Measurements from ENCODE around the gene PLD1. TPM values are rescaled to one million over a fixed set of nuclear protein-coding genes. Genes with fewer than 3 reads are reported as not detected.
"Not testable (repeated sequence)": the region's sequence is repeated elsewhere in the genome, so short reads cannot be mapped to it uniquely, and the experiment has no call there.

The PLD1 gene
- 1 to 10 TPM; 2.0 to 3.4 TPM for total RNA-seq

- Mint-ChIP-seq H3K4me3 (peak within 1 kb of the TSS; percentile 80), H3K27me3 (peaks cover 46% of the 10 kb centered on the region), H3K36me3 (peaks cover 2% of the 10 kb centered on the region), H3K4me1 (peaks cover 25% of the 10 kb centered on the region), H3K27ac (peak within 1 kb of the TSS; percentile 45), H3K9me3 (ENCODE audit: low read depth) (no peaks in the 10 kb centered on the region)
- CTCF ChIA-PET = interaction anchor here (1.3 to 1.5 kb wide), 4 partner anchors 18 to 315 kb away, joined by 3 to 5 read pairs (median 4); no protein-coding TSS in a partner anchor
- DNase-seq (peak; percentile 75), ATAC-seq (peak; percentile 82)
These were observed at the start of gene PLD1 for GRCh38 chr3:171809861-171810628. Gene PLD1, minus strand, starts transcription at chr3:171810483. Its CDS starts 72,432 bp downstream, at chr3:171738051.

DNA sequence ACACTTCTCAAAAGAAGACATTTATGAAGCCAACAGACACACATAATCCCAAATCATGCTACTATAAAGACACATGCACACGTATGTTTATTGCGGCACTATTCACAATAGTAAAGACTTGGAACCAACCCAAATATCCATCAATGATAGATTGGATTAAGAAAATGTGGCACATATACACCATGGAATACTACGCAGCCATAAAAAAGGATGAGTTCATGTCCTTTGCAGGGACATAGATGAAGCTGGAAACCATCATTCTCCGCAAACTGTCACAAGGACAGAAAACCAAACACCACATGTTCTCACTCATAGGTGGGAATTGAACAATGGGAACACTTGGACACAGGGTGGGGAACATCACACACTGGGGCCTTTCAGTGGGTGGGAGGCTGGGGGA lies 48.5 kb upstream of the PLD1 start:
- H3K9me3 Mint-ChIP-seq (ENCODE audit: low read depth); H3K4me1 Mint-ChIP-seq; H3K27ac Mint-ChIP-seq; H3K4me3 Mint-ChIP-seq; ATAC-seq; DNase-seq; CTCF ChIA-PET; H3K36me3 Mint-ChIP-seq: not testable (repeated sequence)
- peaks cover 24% of the 10 kb centered on the region for H3K27me3 Mint-ChIP-seq

- no peak overlapping the region for H3K27ac Mint-ChIP-seq
- peaks cover 32% of the 10 kb centered on the region for H3K27me3 Mint-ChIP-seq
- H3K9me3 Mint-ChIP-seq (ENCODE audit: low read depth) = peaks cover 6% of the 10 kb centered on the region
- CTCF ChIA-PET = interaction anchor here (0.9 kb wide), 1 partner anchor 607 kb away, joined by 3 read pairs; no protein-coding TSS in a partner anchor
- ATAC-seq = no peak
- peaks cover 3% of the 10 kb centered on the region for H3K36me3 Mint-ChIP-seq
- H3K4me3 Mint-ChIP-seq = no peak overlapping the region
- DNase-seq = no peak
- H3K4me1 Mint-ChIP-seq = no peaks in the 10 kb centered on the region
These were observed 44.5 kb upstream of the PLD1 start for GRCh38 chr3:171854649-171855305.

DNA sequence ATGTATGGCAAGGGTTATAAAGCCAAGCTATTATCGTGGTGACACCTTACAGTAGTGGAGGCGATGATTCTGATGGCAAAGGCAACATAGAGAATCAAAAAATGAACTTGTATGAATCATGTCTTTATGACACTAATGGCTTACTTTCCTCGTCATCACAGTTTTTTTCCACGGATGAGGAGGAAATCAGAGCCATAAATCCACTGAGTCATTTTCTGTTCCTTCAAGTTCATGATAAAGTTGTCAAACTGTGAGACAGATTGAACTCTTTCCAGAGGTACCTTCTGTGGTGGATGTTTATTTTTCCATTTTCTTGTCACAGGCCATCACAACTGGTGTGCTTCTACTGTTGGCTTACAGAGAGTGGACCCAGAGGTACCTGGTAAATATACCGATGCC lies 41.4 kb upstream of the PLD1 start:
- Mint-ChIP-seq H3K4me3 (no peak overlapping the region), H3K9me3 (ENCODE audit: low read depth) (peaks cover 8% of the 10 kb centered on the region), H3K27me3 (peaks cover 20% of the 10 kb centered on the region), H3K4me1 (peaks cover 9% of the 10 kb centered on the region), H3K27ac (no peak overlapping the region), H3K36me3 (peaks cover 5% of the 10 kb centered on the region)
- ATAC-seq (no peak), DNase-seq (no peak)
- CTCF ChIA-PET = no interaction called here

- CTCF ChIA-PET = interaction anchor here (1.1 kb wide), 1 partner anchor 12 kb away, joined by 3 read pairs; no protein-coding TSS in a partner anchor
- Mint-ChIP-seq H3K27ac (no peak overlapping the region), H3K36me3 (peaks cover 5% of the 10 kb centered on the region), H3K27me3 (peaks cover 20% of the 10 kb centered on the region), H3K4me3 (no peak overlapping the region), H3K4me1 (peaks cover 13% of the 10 kb centered on the region), H3K9me3 (ENCODE audit: low read depth) (peaks cover 8% of the 10 kb centered on the region)
- DNase-seq = no peak
- no peak for ATAC-seq
These were observed 40.8 kb upstream of the PLD1 start for GRCh38 chr3:171850960-171851659.

- Mint-ChIP-seq H3K4me3 (no peak overlapping the region), H3K36me3 (peaks cover 7% of the 10 kb centered on the region), H3K4me1 (peaks cover 17% of the 10 kb centered on the region), H3K27me3 (peaks cover 20% of the 10 kb centered on the region), H3K9me3 (ENCODE audit: low read depth) (peaks cover 8% of the 10 kb centered on the region), H3K27ac (no peak overlapping the region)
- DNase-seq = no peak
- CTCF ChIA-PET = interaction anchor here (1.1 kb wide), 1 partner anchor 12 kb away, joined by 3 read pairs; no protein-coding TSS in a partner anchor
- ATAC-seq = no peak
These were observed 40.2 kb upstream of the PLD1 start for GRCh38 chr3:171850320-171850959.

DNA sequence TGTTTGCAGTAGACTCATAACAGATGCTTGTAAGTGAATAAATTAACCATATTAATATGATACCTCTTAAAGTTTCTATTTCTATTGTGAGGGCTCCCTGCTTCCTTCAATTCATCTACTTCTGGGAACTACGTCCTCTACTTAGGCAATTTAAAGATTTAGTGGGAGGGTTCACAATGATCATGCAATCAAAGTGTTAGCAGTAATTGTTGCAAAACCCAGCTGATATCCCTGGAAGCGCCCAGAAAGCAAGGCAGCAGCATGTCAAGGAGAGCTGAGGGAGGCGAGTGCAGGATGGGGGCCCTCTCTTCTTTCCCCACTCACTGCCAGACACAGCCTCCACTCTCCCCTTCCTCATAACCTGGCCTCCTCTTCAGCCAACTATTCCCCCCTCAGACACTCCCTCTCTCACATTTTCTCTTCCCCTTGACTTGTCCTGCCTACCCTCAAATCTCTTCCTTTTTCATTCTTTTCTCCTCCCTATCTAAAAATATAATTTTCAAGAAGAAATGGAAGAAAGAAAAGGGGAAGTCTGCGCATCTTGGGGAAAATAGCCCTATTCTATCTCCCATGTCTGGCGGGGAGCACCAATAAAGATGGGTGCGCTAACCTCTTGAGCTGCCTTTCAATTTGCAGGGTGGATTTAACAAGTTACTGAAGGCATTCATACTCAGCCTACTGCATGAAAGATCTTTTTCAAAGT lies 39.5 kb upstream of the PLD1 start:
- Mint-ChIP-seq H3K27ac (no peak overlapping the region), H3K36me3 (peaks cover 7% of the 10 kb centered on the region), H3K4me3 (no peak overlapping the region), H3K9me3 (ENCODE audit: low read depth) (peaks cover 8% of the 10 kb centered on the region), H3K4me1 (peaks cover 17% of the 10 kb centered on the region), H3K27me3 (peaks cover 20% of the 10 kb centered on the region)
- no peak for DNase-seq
- no peak for ATAC-seq
- CTCF ChIA-PET = interaction anchor here (1.1 kb wide), 1 partner anchor 11 kb away, joined by 3 read pairs; no protein-coding TSS in a partner anchor

GRCh38 chr3:171847595-171848259 lies 37.4 kb upstream of the PLD1 start:
- H3K4me3 Mint-ChIP-seq = no peak overlapping the region
- CTCF ChIA-PET = no interaction called here
- ATAC-seq (no peak), DNase-seq (no peak)
- peaks cover 17% of the 10 kb centered on the region for H3K4me1 Mint-ChIP-seq
- H3K36me3 Mint-ChIP-seq = peaks cover 5% of the 10 kb centered on the region
- H3K27me3 Mint-ChIP-seq = peaks cover 17% of the 10 kb centered on the region
- H3K9me3 Mint-ChIP-seq (ENCODE audit: low read depth) = peaks cover 1% of the 10 kb centered on the region
- H3K27ac Mint-ChIP-seq = no peak overlapping the region

- CTCF ChIA-PET = no interaction called here
- Mint-ChIP-seq H3K4me3 (no peak overlapping the region), H3K9me3 (ENCODE audit: low read depth) (peaks cover 1% of the 10 kb centered on the region), H3K4me1 (peaks cover 17% of the 10 kb centered on the region), H3K27ac (no peak overlapping the region), H3K27me3 (peaks cover 14% of the 10 kb centered on the region), H3K36me3 (peaks cover 5% of the 10 kb centered on the region)
- no peak for DNase-seq
- ATAC-seq = no peak
These were observed 36.9 kb upstream of the PLD1 start for GRCh38 chr3:171847133-171847532.

DNA sequence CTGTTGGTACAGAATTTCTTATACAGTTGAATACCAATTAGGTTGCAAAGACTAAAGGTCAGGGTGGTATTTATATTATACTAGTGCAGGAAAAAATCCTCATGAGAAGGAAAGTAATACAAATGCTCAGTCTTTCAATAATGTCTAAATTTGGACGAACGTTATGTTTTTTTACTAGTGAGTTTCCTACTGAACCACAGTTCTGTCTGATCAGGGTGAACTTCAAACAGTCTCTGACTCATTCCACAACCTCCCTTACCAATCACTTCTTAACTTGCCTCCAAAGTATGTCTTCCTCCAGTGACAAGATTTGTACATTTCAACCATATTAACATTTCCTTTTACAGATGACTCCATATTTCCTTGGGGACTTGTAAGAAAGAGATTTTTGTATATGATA lies 36.3 kb upstream of the PLD1 start:
- Mint-ChIP-seq H3K4me3 (no peak overlapping the region), H3K27ac (no peak overlapping the region), H3K27me3 (peaks cover 19% of the 10 kb centered on the region), H3K9me3 (ENCODE audit: low read depth) (peaks cover 1% of the 10 kb centered on the region), H3K36me3 (peaks cover 5% of the 10 kb centered on the region), H3K4me1 (peaks cover 17% of the 10 kb centered on the region)
- DNase-seq (no peak), ATAC-seq (peak; percentile 95)
- CTCF ChIA-PET = no interaction called here

GRCh38 chr3:171845481-171846284 lies 35.4 kb upstream of the PLD1 start:
- no peak for ATAC-seq
- DNase-seq = no peak
- peaks cover 17% of the 10 kb centered on the region for H3K27me3 Mint-ChIP-seq
- CTCF ChIA-PET = no interaction called here
- peaks cover 5% of the 10 kb centered on the region for H3K36me3 Mint-ChIP-seq
- H3K9me3 Mint-ChIP-seq (ENCODE audit: low read depth) = peaks cover 1% of the 10 kb centered on the region
- H3K4me3 Mint-ChIP-seq = no peak overlapping the region
- H3K4me1 Mint-ChIP-seq = peaks cover 17% of the 10 kb centered on the region
- no peak overlapping the region for H3K27ac Mint-ChIP-seq

DNA sequence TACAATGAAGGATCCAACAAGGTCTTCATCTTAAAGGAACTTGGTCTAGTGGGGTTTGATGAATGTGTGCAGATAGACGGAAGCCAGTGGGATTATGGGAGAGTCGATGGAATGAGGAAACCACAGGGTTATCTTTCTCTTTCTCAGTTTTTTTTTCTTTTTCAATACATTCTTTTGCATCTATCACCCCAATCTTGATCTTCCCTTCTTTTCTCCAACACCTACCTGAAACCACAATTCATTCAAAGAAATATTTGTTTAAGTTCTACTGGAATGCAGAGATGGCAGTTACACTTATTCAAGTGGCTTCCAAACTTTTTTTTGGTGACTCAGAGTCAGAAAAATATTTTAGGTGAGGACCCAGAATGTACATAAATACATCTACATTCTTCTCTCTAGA lies 34.6 kb upstream of the PLD1 start:
- Mint-ChIP-seq H3K27ac (no peak overlapping the region), H3K4me1 (peaks cover 17% of the 10 kb centered on the region), H3K9me3 (ENCODE audit: low read depth) (peaks cover 1% of the 10 kb centered on the region), H3K36me3 (peaks cover 5% of the 10 kb centered on the region), H3K4me3 (no peak overlapping the region), H3K27me3 (peaks cover 14% of the 10 kb centered on the region)
- no peak for ATAC-seq
- no peak for DNase-seq
- CTCF ChIA-PET = no interaction called here
